AG20443 (cell line): Measurements from ENCODE around the gene MDFI.
A peak's percentile ranks its signal among the peaks of the same experiment; 100 is the strongest.
"Not testable (repeated sequence)": the region's sequence is repeated elsewhere in the genome, so short reads cannot be mapped to it uniquely, and the experiment has no call there.

Source experiments
- DNase-seq: peaks from one replicate; pipeline ENCODE4 v3.0.0; 2012; ENCODE audit warnings: low spot score, mixed read lengths

The MDFI gene

GRCh38 chr6:41602864-41603608, 35.2 kb upstream of the MDFI start:
- DNase-seq, result peak; percentile 89

- no peak for DNase-seq
Observed at GRCh38 chr6:41604006-41604405, 34.3 kb upstream of the MDFI start.

- no peak for DNase-seq
Observed at GRCh38 chr6:41605649-41606048, 32.6 kb upstream of the MDFI start.

GRCh38 chr6:41607036-41607435, 31.2 kb upstream of the MDFI start:
- no peak for DNase-seq

GRCh38 chr6:41607736-41608135, 30.5 kb upstream of the MDFI start:
- DNase-seq, result no peak

GRCh38 chr6:41608443-41609151, 29.7 kb upstream of the MDFI start:
- DNase-seq, result no peak

GRCh38 chr6:41614715-41615114, 23.6 kb upstream of the MDFI start:
- no peak for DNase-seq

- DNase-seq, result no peak
Observed at GRCh38 chr6:41615311-41615710, 23.0 kb upstream of the MDFI start.

- no peak for DNase-seq
Observed at GRCh38 chr6:41618598-41618997, 19.7 kb upstream of the MDFI start.

GRCh38 chr6:41619193-41619592, 19.1 kb upstream of the MDFI start:
- DNase-seq, result not testable (repeated sequence)

GRCh38 chr6:41621367-41621766, 16.9 kb upstream of the MDFI start:
- no peak for DNase-seq

GRCh38 chr6:41621802-41622201, 16.5 kb upstream of the MDFI start:
- no peak for DNase-seq

GRCh38 chr6:41622206-41622988, 15.9 kb upstream of the MDFI start:
- no peak for DNase-seq

- DNase-seq, result no peak
Observed at GRCh38 chr6:41623330-41623729, 14.9 kb upstream of the MDFI start.

GRCh38 chr6:41624621-41625380, 13.5 kb upstream of the MDFI start:
- DNase-seq, result no peak

GRCh38 chr6:41625442-41625841, 12.8 kb upstream of the MDFI start:
- no peak for DNase-seq

GRCh38 chr6:41626022-41626421, 12.2 kb upstream of the MDFI start:
- no peak for DNase-seq

GRCh38 chr6:41626917-41627316, 11.4 kb upstream of the MDFI start:
- no peak for DNase-seq

- no peak for DNase-seq
Observed at GRCh38 chr6:41629128-41629527, 9.1 kb upstream of the MDFI start.

GRCh38 chr6:41630069-41630468, 8.2 kb upstream of the MDFI start:
- DNase-seq, result no peak

GRCh38 chr6:41630946-41631345, 7.3 kb upstream of the MDFI start:
- DNase-seq, result no peak

- DNase-seq, result no peak
Observed at GRCh38 chr6:41633056-41633634, 5.1 kb upstream of the MDFI start.
